Panc1 (cell line): ENCODE measurements around the gene GREB1. TPM values are rescaled to one million over a fixed set of nuclear protein-coding genes. Genes with fewer than 3 reads are reported as not detected.

Experiments used
- ATAC-seq: fragments of 200-7000 bp; cut with Tn5 transposase; 2 replicates; pipeline ENCODE4 v1.9.1; 2020; ENCODE audit warnings: mild to moderate bottlenecking, moderate library complexity
- BruUV-seq: library from RNA; stranded (reverse); fragments of 400-500 nt; replicated peaks from 2 replicates; lab custom pipeline; 2021; lab: Mats Ljungman, UMichigan
- CTCF ChIA-PET: fragments of 300-600 bp; sonication (Branson Sonifier 250); formaldehyde crosslinking; loops from one replicate; lab custom pipeline; 2022; ENCODE audit warnings: antibody characterized with exemption; lab: Charles Lee
- POLR2A ChIA-PET: fragments of 300-600 bp; sonication (Branson Sonifier 250); formaldehyde crosslinking; loops from one replicate; lab custom pipeline; 2022; ENCODE audit warnings: antibody characterized with exemption; lab: Charles Lee
- DNase-seq: peaks from one replicate; pipeline ENCODE4 v3.0.0-alpha.2; 2010; ENCODE audit warnings: low read depth, low spot score
- H3K27ac ChIP-seq: 2 replicates; pipeline ENCODE4 v1.5.1; 2011; ENCODE audit warnings: mild to moderate bottlenecking, low read length, inconsistent platforms
- H3K27me3 ChIP-seq: fragments of 200-500 bp; sonication (Bioruptor generic); 2 replicates; pipeline ENCODE4 v1.6.0; 2014; ENCODE audit warnings: low read length, inconsistent platforms; ENCODE audit not compliant: control insufficient read depth, insufficient read depth
- H3K36me3 ChIP-seq: fragments of 200-500 bp; sonication (Bioruptor generic); 2 replicates; pipeline ENCODE4 v1.5.1; 2014; ENCODE audit warnings: inconsistent platforms, mild to moderate bottlenecking, low read length, moderate library complexity; ENCODE audit not compliant: control insufficient read depth, insufficient read depth
- H3K4me1 ChIP-seq: 2 replicates; pipeline ENCODE4 v1.5.1; 2011; ENCODE audit warnings: inconsistent platforms, mild to moderate bottlenecking, low read length, moderate library complexity; ENCODE audit not compliant: control insufficient read depth, insufficient read depth
- H3K4me3 ChIP-seq, 2 experiments: 2 replicates each; pipeline ENCODE4 v1.5.1; 2011 to 2012; ENCODE audit warnings: low read depth in 2 of 2, low read length in 2 of 2, mild to moderate bottlenecking in 2 of 2, inconsistent platforms in 1 of 2, moderate library complexity in 1 of 2
- H3K9me3 ChIP-seq: fragments of 200-500 bp; sonication (Bioruptor generic); 2 replicates; pipeline ENCODE4 v1.5.1; 2014; ENCODE audit warnings: low read depth, mild to moderate bottlenecking, inconsistent platforms, low read length, moderate library complexity; ENCODE audit not compliant: control insufficient read depth, insufficient read depth
- CTCF ChIP-seq: fragments of 450-650 bp; IDR thresholded peaks from 2 replicates; pipeline ENCODE4 v1.5.1; 2017; ENCODE audit warnings: mild to moderate bottlenecking
- POLR2AphosphoS5 ChIP-seq: IDR thresholded peaks from 2 replicates; pipeline ENCODE4 v1.6.1; 2012; ENCODE audit warnings: mild to moderate bottlenecking, low read depth, low read length, moderate library complexity
- REST ChIP-seq, 2 experiments: IDR thresholded peaks; 2 replicates each; pipeline ENCODE4 v1.6.1; 2011 to 2012; ENCODE audit warnings: low read depth in 2 of 2, control low read depth in 1 of 2, low read length in 1 of 2, mild to moderate bottlenecking in 1 of 2, moderate library complexity in 1 of 2; ENCODE audit not compliant: insufficient read depth in 1 of 2
- SIN3A ChIP-seq: IDR thresholded peaks from 2 replicates; pipeline ENCODE4 v1.6.1; 2012; ENCODE audit warnings: low read depth, mild to moderate bottlenecking, low read length, moderate library complexity, borderline replicate concordance; ENCODE audit not compliant: insufficient read depth
- TCF7L2 ChIP-seq: IDR thresholded peaks from 2 replicates; pipeline ENCODE4 v1.6.1; 2011; ENCODE audit warnings: mild to moderate bottlenecking, low read depth, low read length, inconsistent platforms
- in situ Hi-C: cut with HindIII; loops from 2 replicates; pipeline ENCODE4 v1.10.0; 2016; ENCODE audit warnings: low sequenced_read_pairs, low pct_unique_long_range_greater_than_20kb
- intact Hi-C: fragments of 100-400 bp; cut with micrococcal nuclease; formaldehyde crosslinking; loops from one replicate; pipeline ENCODE4 v1.10.0; 2022; ENCODE audit not compliant: unreplicated experiment
- total RNA-seq: library from RNA; stranded (reverse); gene quantifications from one replicate; pipeline ENCODE4 v1.2.1, GENCODE V29; 2021; ENCODE audit not compliant: unreplicated experiment

The GREB1 gene
- total RNA-seq, 1 experiment from 2014 or later = 0.90 TPM

- TF ChIP-seq TCF7L2 (no peak), CTCF (no peak), REST (IDR thresholded peaks at IDR 0.05; ENCODE audit: insufficient read depth in 1 of 2, low read depth in 2 of 2, low read length in 1 of 2) (no peak), POLR2AphosphoS5 (no peak), SIN3A (no peak)
- in situ Hi-C loops = no loop called here
- no peak for DNase-seq
- BruUV-seq = no TSS peak
- Histone ChIP-seq H3K27me3 (no peaks in the 10 kb centered on the region), H3K4me1 (no peaks in the 10 kb centered on the region), H3K9me3 (no peaks in the 10 kb centered on the region), H3K36me3 (no peaks in the 10 kb centered on the region), H3K27ac (no peak overlapping the region), H3K4me3 (no peak overlapping the region)
- intact Hi-C loops = no loop called here
- ATAC-seq = no peak
- ChIA-PET CTCF (no interaction called here), POLR2A (no interaction called here)
Measured at GRCh38 chr2:11564816-11565567, 31.1 kb downstream of the GREB1 start.

GRCh38 chr2:11566383-11566782, 32.5 kb downstream of the GREB1 start:
- Histone ChIP-seq H3K27me3 (no peaks in the 10 kb centered on the region), H3K4me3 (no peak overlapping the region), H3K9me3 (no peaks in the 10 kb centered on the region), H3K4me1 (no peaks in the 10 kb centered on the region), H3K36me3 (no peaks in the 10 kb centered on the region), H3K27ac (no peak overlapping the region)
- ChIA-PET POLR2A (no interaction called here), CTCF (no interaction called here)
- no TSS peak for BruUV-seq
- DNase-seq = no peak
- no peak for ATAC-seq
- TF ChIP-seq REST (IDR thresholded peaks at IDR 0.05; ENCODE audit: insufficient read depth in 1 of 2, low read depth in 2 of 2, low read length in 1 of 2) (no peak), POLR2AphosphoS5 (no peak)
- intact Hi-C loops (no loop called here), in situ Hi-C loops (no loop called here)
